ENCODE results near the gene RBM10. TPM values are rescaled to one million over a fixed set of nuclear protein-coding genes. Genes with fewer than 3 reads are reported as not detected.
"Not testable (repeated sequence)": the region's sequence is repeated elsewhere in the genome, so short reads cannot be mapped to it uniquely, and the experiment has no call there.

The RBM10 gene
- total and polyA plus RNA-seq, 3 donors from 2014 or later = 20.4 to 41.3 (median 28.5) TPM

- intact Hi-C loops (cut with DNase I; ENCODE audit: low total_unique reads) = no loop called here
- WGBS, 2 donors = 65 to 69% methylated on average over 7 to 9 of the region's 9 CpGs
- no peaks in the 10 kb centered on the region for H3K27me3 ChIP-seq
- no peaks in the 10 kb centered on the region for H3K36me3 ChIP-seq (ENCODE audit: low read depth, missing control alignments)
- H3K4me1 ChIP-seq = no peaks in the 10 kb centered on the region
- H3K9me3 ChIP-seq = no peaks in the 10 kb centered on the region
- peak; percentile 13 for DNase-seq
- TF ChIP-seq POLR2A (IDR thresholded peaks at IDR 0.05) (no peak), CTCF (IDR thresholded peaks at IDR 0.05) (no peak)
- no peak overlapping the region for H3K4me3 ChIP-seq
- H3K27ac ChIP-seq = no peak overlapping the region
Measured at GRCh38 chrX:47112316-47112954, 32.6 kb upstream of the RBM10 start.

GRCh38 chrX:47116551-47117110 is 28.4 kb upstream of the RBM10 start:
- H3K36me3 ChIP-seq (ENCODE audit: low read depth, missing control alignments); H3K27ac ChIP-seq; H3K4me1 ChIP-seq; intact Hi-C loops (cut with DNase I; ENCODE audit: low total_unique reads); H3K27me3 ChIP-seq; H3K4me3 ChIP-seq; DNase-seq; H3K9me3 ChIP-seq: not testable (repeated sequence)
- WGBS, 2 donors = 93 to 95% methylated on average over 7 of the region's 7 CpGs

GRCh38 chrX:47124466-47124865 is 20.6 kb upstream of the RBM10 start:
- H3K9me3 ChIP-seq; H3K36me3 ChIP-seq (ENCODE audit: low read depth, missing control alignments); DNase-seq; H3K4me3 ChIP-seq; H3K27ac ChIP-seq; H3K4me1 ChIP-seq; intact Hi-C loops (cut with DNase I; ENCODE audit: low total_unique reads); H3K27me3 ChIP-seq: not testable (repeated sequence)
- WGBS, 2 donors = 95 to 100% methylated on average over 1 to 2 of the region's 3 CpGs

GRCh38 chrX:47129157-47129898 is 15.7 kb upstream of the RBM10 start:
- H3K27ac ChIP-seq = peak overlapping the region; percentile 50 to 76
- no peak for TF ChIP-seq CTCF (IDR thresholded peaks at IDR 0.05)
- TF ChIP-seq POLR2A (IDR thresholded peaks at IDR 0.05) = no peak
- H3K4me1 ChIP-seq = no peaks in the 10 kb centered on the region
- peak overlapping the region; percentile 53 to 68 for H3K4me3 ChIP-seq
- DNase-seq = peak; percentile 94
- no peaks in the 10 kb centered on the region for H3K27me3 ChIP-seq
- intact Hi-C loops (cut with DNase I; ENCODE audit: low total_unique reads) = no loop called here
- WGBS, 2 donors = 1% methylated on average over 14 to 28 of the region's 31 CpGs
- H3K36me3 ChIP-seq (ENCODE audit: low read depth, missing control alignments) = no peaks in the 10 kb centered on the region
- H3K9me3 ChIP-seq = no peaks in the 10 kb centered on the region

- Histone ChIP-seq H3K9me3 (no peaks in the 10 kb centered on the region), H3K4me1 (no peaks in the 10 kb centered on the region), H3K36me3 (ENCODE audit: low read depth, missing control alignments) (no peaks in the 10 kb centered on the region), H3K27me3 (no peaks in the 10 kb centered on the region), H3K4me3 (peak overlapping the region; percentile 53 to 68), H3K27ac (peak overlapping the region in 1 of 2 donors; percentile 76)
- WGBS, 2 donors = 9 to 12% methylated on average over 7 to 11 of the region's 11 CpGs
- no peak for DNase-seq
- intact Hi-C loops (cut with DNase I; ENCODE audit: low total_unique reads) = no loop called here
- TF ChIP-seq POLR2A (IDR thresholded peaks at IDR 0.05) = no peak
- no peak for TF ChIP-seq CTCF (IDR thresholded peaks at IDR 0.05)
Measured at GRCh38 chrX:47129899-47130358, 15.1 kb upstream of the RBM10 start.

Data from testis (tissue), 3 donors.